DLD1 (cell line): Measurements from ENCODE around the gene NEMP1.

ENCODE experiments used
- in situ Hi-C: cut with HindIII; loops from 2 replicates; pipeline ENCODE4 v1.10.0; 2017; ENCODE audit warnings: low sequenced_read_pairs

Gene NEMP1

DNA sequence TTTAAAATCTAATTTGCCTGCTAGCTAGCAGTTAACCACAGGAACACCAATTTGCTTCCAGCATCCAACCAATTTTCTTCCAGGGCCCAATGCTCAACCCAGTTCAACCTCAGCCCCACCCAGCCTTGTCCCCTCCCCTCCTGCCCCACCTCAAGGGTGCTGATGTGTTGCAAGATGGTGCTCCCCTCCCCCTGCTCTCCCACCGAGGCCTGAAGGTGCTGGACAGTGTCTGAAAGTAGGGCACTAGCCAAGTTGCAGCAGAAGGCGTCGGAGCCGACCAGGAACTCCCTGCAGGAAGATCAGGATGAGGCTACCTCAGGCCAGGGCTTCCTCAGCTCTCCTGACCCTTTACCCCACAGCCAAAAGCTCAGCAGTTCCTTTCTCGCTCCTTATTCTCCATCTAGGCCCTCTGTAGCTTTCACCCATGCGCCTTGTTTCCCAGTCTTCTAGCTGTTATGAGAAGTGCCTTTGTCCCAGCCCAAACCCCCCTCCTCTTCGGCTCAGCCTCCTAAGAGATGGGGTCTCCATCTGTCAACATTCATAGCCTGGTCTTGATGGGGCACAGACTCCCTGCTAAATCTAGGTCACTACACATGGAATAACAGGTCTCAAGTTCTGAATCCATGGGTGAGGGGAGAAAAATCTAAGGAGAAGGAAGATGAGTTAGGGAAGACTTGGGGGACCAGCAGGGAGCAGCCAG is 29.0 kb upstream of the NEMP1 start:
- in situ Hi-C loops = no loop called here

DNA sequence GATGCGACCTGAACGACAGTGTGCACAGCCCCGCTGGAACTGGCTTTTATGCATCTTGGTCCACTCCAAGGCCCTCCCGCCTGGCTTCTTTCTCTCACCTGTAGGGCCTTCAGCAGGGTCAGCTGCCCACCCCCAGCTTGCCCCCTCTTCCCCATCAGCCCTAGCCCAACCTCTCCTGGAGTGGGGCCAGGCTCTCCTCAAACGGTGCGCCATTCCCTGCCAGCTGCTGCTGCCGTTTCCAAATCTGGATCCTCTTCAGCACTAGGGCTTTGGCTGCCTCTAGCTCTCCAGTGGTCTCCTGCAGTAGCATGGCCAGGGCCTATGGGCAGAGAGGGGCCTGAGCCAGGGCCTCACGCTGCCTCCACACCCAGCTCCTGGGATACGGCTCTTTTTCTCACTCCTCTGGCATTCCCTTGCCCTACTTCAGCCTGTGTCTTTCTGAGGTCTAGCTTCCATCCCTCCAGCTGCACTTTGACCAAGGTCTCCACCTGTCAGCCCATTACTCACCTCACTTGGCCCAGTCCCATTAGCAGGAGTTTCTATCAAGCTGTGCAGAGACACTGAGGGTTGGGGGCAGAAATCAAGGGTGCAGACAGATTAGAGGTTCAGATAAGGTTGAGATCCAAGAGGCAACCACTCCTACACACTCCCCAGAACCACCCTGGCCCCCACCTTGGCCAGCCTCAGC is 27.6 kb upstream of the NEMP1 start:
- in situ Hi-C loops = no loop called here

DNA sequence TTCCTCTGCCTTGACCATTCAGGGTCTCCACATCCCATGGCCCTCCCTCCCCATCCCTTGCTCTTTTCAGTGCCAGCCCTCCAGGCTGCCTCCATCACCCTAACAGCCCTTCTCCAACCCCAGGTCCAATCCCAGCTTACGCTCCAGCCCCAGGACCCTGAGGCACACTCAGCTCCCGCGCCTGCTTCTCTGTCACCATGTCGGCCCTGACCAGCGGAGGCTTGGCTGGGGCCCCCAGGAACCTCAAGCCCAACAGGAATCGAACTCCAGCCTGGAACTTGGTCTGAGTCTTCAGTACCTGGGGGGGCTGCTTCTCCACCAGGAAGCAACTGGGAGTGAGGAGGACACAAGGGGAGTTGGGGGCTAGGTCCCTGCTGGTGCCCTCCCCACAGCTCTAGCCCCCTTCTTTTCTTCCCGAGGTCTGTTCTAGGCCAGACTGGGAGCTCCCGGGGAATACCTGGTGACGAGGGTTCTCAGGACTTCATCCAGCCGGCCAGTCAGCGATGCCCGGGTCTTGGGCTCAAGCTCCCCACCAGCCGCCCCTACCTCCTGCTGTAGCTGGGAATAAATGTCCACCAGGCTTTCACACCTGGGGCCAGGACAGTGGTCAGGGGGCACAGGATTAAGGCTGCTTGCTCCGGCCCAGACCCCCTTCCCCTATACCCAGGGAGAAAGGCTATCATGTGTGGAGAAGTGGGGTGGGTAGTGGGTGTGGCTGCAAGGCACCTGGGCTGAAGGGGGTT is 26.6 kb upstream of the NEMP1 start:
- in situ Hi-C loops = no loop called here

DNA sequence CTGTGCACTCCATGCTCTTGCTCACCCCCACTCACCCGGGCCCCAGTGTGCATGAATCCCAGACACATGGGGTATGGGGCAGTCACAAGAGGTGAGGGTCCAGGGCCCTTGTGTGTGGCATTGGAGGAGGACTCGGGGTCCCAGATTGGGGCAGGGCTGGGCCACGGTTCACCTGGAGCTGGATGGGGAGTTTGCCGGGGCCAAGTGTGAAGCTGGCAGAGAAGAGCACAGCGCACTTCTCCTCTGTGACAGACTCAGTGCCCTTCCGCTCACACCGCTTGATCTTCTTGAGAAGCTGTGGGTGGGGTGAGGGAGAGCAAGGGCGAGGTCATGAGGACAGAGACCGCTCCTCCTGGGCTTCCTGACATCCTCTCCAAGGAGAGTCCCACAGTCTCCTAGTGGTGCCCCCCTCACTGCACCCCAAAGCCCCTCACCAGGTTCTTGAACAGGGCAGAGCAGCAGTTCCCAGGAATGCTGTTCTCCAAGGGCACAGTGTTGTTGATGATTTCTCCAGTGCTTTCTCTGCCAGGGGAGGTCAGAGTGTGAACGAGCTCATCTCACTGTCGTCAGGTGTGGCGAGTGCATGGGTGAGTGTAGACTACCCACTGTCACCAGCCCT is 25.8 kb upstream of the NEMP1 start:
- in situ Hi-C loops = no loop called here

DNA sequence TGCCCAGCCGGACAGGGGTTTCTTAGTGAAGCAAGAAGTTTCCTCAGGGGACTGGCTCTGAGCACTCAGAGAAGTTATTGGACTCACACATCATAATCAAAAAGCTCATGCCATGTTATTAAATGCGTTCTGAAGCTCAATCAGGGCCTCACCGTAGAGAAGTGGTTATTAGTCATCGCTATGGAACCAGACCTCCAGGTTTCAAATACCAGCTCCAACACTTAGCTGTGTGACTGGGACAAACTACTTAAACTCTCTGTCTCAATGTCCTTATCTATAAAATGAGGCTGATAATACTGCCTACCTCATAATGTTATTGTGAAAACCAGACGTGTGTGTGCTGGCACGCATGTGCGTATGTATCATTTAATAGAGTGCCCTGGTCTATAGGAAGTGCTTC is 25.3 kb upstream of the NEMP1 start:
- in situ Hi-C loops = no loop called here

DNA sequence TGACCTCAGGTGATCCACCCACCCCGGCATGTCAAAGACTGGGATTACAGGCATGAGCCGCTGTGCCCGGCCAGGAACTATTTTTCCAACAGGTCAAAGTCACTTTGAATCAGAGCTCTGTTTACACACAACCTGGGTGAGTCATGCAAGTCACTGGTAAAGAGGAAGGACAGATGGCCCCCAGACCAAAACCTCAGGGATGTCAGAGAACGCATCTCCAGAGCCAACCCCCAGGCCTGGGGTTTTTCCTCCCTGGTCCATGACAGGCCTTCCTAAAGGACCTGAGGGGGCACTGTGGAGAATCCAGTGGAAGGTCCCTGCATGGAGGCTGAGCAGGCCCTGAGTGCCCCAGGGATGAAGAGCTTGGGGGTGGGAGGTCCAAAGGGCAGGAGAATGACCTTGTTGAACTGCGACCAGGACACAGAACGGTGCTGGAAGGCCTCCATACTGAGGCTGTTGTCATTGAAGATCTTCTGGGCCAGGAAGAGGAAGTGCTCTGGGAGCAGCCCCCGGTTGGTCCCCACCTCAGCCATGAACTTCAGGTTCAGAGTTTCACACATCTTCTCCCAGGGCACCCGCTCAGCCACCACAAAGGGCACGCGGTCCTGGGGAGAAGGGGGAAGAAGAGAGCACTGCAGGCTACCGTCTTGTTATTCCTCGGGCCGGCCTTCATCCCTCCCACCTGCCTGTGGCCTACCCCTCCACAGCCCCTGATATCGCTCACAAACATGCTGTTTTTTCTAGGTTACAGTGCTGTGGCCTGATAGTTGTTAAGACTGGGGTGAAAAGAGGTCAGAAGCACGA is 23.5 kb upstream of the NEMP1 start:
- in situ Hi-C loops = no loop called here

DNA sequence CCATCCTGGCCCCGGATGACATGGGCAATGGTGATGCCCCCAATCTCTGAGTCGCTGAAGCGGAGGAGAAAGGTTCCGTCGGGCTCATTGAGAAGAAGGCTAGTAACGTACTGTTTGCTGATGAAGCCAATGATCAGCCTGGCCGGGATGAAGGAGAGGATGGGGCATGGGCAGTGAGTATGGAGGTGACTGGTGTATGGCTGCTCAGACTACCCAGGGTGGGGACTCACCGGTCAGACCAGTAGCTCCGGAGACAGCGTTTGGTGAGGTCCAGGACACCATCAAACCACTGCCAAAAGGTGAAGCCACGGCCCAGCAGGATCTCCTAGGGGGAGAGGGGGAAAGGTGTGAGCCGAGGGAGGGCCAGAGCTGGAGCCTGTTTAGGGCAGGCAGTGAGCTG is 21.2 kb upstream of the NEMP1 start:
- in situ Hi-C loops = no loop called here

DNA sequence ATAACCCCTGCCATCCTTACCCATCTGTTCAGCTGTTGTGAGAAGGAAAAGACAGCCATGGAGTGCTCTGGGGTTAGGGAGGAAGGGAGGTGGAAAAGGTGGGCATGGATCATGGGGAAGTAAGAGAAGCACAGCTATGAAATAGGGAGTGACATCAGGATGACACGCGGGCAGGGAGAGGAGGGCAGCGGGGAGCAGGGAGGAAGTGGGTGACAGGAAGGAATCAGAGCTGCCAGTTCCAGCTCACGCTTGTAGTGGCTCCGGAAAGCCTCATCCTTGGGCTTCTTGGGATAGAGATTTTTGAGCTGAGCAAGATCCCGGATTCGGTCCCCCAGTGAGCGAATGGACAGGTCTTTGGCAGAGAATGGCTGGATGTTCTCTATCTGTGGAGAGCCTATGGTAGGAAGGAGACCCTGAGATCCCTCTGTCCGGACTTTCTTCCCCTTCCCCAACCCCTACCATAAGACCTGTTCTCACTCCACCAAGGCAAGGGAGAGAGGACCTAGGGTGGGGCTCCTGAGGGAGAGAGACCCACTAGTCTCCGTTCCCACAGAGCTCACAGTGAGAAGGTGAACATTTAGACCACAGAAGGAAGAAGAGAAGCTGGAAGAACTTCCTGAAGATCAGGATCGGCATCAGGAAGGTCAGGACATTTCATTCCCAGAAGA is 20.6 kb upstream of the NEMP1 start:
- in situ Hi-C loops = no loop called here

DNA sequence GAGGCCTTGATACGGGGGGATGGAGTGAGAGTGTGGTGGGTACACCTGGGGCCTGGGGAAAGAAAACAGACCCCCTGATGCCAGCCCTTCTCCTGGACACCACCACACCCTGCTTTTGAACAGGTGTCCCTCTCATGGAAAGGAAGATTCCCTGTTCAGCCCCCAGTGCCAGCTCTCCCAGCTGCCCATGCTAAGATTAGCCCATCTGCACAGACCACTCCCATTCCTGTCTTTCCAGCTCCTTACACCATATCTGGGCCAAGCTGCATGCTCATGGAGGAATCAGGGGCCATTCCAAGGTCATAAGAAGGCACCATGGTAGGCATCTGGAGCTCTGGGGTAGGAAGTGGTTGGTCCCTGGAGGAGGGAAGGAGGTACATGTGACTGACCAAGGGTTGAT is 20.0 kb upstream of the NEMP1 start:
- in situ Hi-C loops = no loop called here

DNA sequence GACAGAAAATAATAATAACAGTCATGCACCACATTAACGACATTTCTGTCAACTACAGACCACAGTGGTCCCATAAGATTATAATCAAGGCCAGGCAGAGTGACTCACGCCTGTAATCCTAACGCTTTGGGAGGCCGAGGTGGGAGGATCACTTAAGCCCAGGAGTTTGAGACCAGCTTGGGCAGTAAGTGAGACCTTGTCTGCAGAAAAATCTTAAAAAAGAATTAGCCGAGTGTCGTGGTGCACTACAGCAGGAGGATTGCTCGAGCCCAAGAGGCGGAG is 18.9 kb upstream of the NEMP1 start:
- in situ Hi-C loops = no loop called here

DNA sequence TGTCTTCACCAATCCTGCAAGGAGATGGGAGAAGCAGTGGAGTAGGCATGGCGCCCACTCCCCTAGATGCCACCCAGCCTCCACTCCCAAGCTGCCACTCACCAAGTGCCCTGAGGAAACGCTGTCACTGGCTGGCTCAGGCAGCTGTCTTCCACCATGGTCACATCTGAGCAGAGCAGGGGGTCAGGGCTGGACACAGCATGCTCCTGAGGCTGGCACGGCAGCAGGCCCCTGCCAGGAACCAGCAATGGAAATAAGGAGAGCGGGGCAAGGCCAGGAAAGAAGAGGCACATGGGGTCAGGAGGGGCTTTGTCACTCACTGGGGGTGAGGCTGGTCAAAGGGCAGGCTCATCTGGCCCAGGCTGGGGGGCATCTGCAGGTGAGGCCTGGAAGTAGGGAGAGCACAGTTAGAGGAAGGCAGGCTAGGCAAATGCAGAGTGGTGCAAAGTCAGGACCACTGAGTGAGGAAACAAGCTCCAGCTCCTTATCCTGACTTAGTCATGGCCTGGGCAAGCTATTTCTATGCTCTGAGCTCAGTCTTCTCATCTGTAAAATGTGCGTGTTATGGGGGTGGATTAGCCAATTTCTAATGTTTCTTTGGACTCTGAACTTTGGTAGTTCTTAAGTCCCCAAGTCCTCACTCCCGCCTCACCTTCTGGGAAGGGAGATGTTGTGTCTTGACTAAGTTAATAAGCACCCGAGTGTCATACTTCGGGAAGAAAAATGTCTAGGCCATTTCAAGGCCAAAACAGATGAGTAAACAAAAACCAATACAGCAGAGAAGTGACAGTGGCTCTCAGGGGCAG is 18.4 kb upstream of the NEMP1 start:
- in situ Hi-C loops = no loop called here

DNA sequence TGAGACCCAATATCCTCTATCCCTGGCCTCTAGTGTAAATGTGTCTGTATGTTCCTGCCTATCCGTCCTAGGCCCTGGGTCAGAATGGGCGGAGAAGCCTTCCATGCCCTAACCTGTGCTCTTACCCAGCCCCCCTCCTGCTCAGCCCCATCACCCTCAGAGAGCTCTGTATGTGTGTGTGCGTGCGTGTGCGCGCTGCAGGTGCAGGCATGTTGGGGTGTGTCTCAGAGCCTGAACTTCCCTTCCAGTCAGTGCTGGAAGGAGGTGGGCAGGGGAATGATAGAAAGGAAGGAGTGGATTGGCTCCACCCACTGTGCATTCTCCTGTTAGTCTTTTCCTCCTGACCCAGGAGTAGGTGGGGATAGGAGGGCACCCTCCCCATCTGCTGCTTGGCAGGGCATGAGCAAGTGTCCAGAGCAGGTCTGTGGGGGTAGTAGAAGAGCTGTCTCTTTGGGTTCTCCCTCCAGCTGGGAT is 17.5 kb upstream of the NEMP1 start:
- in situ Hi-C loops = no loop called here

DNA sequence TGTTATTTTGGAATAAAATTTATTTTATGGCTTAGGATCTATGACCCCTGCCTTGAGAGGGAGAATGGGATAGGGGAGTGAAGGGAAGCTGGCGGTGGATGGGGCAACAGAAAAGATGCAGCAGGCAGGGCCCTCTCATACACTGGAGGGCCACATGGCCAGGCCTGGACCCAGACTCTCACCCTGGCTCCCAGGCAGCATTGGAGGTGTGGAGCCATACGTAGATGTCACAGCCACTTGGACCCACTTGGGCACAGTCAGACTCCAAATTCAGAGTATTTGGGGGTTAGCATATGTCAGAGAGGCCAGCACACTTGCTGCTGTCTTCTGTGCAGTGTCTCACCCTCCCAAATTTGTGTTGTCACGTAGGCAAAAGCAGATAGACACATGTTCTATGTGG is 16.8 kb upstream of the NEMP1 start:
- in situ Hi-C loops = no loop called here

DNA sequence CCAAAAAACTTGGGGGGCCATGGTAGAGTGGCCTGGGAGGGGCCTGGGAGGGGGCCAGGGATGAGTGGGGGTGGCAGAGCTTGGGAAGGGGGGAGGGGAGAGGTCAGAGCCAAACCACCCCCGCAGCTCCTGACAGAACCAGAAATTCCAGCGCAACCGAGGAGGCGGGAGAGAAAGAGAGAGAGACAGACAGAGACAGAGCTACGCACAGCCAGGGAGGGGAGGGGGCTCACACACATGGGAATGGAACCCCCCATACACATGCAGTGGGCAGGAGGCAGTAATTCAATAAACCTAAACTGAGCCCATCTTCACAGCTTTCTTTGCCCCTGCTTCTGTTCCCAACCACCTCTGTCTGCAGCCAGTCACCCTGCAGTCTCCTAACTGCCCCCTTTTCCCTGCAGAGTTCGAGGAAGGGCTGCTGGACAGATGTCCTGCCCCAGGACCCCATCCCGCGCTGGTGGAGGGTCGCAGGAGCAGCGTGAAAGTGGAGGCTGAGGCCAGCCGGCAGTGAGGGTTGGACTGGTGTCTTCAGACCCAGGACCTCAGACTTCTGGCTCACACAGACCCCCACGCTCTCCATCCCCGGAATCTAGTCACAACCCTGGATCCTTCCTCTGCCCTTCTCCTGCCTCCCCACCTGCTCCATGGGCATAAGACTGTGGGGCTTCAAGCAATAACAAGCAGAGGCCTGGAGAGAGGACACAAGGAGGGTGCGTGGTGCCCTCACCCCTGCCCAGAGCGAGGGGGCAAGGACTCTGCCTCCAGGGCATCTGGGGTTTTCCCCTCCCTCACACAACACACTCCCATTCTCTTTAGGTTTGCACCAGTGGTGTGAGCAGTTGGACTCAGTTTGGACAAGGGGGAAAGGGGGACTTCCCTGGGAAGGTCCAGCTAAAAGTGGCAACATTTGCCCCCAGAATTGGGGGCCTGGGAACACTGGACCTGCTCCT is 15.9 kb upstream of the NEMP1 start:
- in situ Hi-C loops = no loop called here

DNA sequence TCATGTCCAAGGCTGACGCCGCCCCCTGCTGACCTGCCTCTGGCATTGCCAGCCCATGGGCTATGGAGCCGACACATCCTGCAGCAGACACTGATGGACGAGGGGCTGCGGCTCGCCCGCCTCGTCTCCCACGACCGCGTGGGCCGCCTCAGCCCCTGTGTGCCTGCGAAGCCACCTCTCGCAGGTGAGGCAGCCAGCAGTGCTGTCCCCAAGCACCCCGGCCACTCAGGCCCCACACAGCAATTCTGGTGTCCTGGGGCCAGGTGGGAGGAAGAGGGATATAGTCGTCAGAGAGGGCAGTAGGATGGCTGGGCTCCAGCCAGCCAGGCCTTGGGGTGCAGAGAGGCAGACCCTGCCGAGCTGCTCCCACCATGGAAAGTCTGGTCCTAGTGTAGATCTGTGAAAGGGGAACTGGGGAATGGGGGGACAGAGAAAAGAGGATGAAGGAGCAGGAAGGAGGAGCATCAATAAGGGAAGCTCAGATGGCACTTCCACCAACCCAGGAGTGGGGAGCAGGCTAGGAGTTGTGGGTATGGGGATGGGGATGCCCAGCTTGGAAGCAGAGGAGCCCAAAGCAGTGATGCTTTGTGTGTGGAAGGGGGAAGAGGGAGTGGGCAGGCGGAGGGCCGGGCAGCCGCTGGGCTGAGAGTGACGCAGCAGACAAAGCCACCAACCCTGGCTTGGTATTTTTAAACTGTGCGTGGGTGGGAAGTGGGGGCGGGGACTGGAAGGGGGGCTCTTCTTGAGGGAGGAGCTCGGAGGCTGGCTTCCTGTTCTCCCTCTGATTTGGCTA is 15.0 kb upstream of the NEMP1 start:
- in situ Hi-C loops = no loop called here

DNA sequence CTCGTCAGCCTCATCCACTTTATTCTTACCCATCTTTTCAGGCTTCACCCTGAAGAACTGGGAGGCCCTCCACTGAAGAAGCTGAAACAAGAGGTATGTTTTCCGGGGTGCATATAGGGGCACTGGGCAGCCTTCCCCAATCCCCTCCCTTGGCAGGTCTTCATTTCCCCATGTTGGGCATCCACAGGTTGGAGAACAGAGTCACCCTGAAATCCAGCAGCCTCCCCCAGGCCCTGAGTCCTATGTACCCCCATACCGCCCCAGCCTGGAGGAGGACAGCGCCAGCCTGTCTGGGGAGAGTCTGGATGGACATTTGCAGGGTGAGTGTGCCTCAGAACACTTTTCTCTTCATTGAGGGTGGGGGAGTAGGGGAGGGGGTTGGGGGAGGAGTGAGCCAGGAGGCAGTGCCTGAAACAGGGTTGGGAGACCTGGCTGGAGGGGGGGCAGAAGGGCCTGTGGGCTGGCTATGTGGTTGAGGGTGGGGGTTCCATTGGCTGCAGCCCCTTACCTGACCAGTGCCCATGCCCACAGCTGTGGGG is 14.4 kb upstream of the NEMP1 start:
- in situ Hi-C loops = no loop called here

DNA sequence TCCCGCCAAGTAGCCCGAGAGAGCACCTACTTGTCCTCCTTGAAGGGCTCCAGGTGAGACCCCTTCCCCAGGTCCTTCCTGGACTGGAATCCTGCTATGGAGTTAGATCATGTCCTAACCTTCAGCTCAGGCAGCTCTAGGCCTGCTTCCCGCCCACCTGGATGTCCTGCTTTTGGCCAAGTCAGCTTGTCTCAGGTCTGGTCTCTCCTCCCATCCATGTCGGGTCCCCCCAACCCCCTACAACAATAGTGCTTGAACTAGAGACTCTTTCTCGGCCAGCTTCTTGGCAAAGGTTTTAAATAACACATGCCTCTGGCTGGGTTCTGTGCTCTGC is 13.9 kb upstream of the NEMP1 start:
- in situ Hi-C loops = no loop called here
